HFFc6 (cell line): ENCODE measurements around the gene RNF223. TPM values are rescaled to one million over a fixed set of nuclear protein-coding genes. Genes with fewer than 3 reads are reported as not detected.

ENCODE experiments used
- DNase-seq: peaks from one replicate; pipeline ENCODE4 v3.0.0-alpha.2; 2018
- H3K27ac Mint-ChIP-seq: 2 replicates; pipeline ENCODE4 v1.8.0; 2020; ENCODE audit warnings: mild to moderate bottlenecking, mixed read lengths
- H3K27me3 Mint-ChIP-seq: 2 replicates; pipeline ENCODE4 v1.8.0; 2021; ENCODE audit warnings: mild to moderate bottlenecking, moderate library complexity, mixed read lengths; ENCODE audit not compliant: insufficient read depth
- H3K36me3 Mint-ChIP-seq: 2 replicates; pipeline ENCODE4 v1.8.0; 2021; ENCODE audit warnings: low read depth, mixed read lengths
- H3K4me1 Mint-ChIP-seq: 2 replicates; pipeline ENCODE4 v1.8.0; 2020; ENCODE audit warnings: low read depth, mixed read lengths
- H3K4me3 Mint-ChIP-seq: 2 replicates; pipeline ENCODE4 v1.8.0; 2020; ENCODE audit warnings: mild to moderate bottlenecking, moderate library complexity, mixed read lengths
- H3K9me3 Mint-ChIP-seq: 2 replicates; pipeline ENCODE4 v1.8.0; 2020; ENCODE audit warnings: mild to moderate bottlenecking, mixed read lengths
- CTCF ChIP-seq: fragments of 200-600 bp; sonication (generic); IDR thresholded peaks from 2 replicates; pipeline ENCODE4 v1.5.0; 2021; ENCODE audit warnings: antibody characterized with exemption, mild to moderate bottlenecking
- total RNA-seq, 6 experiments: library from RNA; stranded (reverse); fragmentation: NEBNext Ultra II Directional; extraction: Animal tissue kit (Norgen Biotek cat#: 25700); gene quantifications; 2 replicates in 1 of 6; 3 replicates in 5 of 6; pipeline ENCODE4 v1.2.3, GENCODE V29; 2021

RNF223 gene
- total RNA-seq, 6 experiments from 2014 or later, result not detected

DNA sequence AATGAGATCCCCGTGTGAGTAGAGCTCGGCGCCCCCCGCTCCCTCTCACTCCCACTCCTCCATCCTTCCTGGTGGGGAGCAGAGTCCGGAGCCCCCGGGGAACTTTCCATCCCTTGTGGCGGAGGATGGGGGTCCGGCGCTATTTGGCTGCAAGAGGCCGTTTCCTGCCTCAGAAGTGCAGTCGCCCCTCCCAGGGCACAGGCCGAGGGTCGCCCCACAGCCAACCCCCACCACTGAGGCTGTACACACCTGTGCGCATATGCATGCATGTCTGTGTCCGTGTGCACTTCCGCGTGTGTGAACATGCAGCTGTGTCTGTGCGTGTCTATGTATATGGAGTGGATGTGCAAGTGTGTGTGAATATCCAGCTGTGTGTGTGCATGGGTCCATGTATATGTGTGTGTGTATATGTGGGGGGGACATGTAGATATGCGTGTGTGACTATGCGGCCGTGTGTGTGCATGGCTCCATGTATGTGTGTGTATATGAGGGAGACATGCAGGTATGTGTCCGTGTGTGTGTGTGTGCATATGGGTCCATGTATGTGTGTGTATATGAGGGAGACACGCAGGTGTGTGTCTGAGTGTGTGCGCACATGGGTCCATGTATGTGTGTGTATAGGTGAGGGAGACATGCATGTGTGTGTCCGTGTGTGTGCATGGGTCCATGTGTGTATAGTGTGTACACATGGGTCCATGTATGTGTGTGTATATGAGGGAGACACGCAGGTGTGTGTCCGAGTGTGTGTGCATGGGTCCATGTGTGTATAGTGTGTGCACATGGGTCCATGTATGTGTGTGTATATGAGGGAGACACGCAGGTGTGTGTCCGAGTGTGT is 21.9 kb downstream of the RNF223 start:
- Mint-ChIP-seq H3K27ac (no peak overlapping the region), H3K4me1 (no peaks in the 10 kb centered on the region), H3K4me3 (no peak overlapping the region), H3K27me3 (peaks cover 11% of the 10 kb centered on the region), H3K9me3 (no peaks in the 10 kb centered on the region), H3K36me3 (peaks cover 21% of the 10 kb centered on the region)
- TF ChIP-seq CTCF, result no peak
- DNase-seq, result no peak

DNA sequence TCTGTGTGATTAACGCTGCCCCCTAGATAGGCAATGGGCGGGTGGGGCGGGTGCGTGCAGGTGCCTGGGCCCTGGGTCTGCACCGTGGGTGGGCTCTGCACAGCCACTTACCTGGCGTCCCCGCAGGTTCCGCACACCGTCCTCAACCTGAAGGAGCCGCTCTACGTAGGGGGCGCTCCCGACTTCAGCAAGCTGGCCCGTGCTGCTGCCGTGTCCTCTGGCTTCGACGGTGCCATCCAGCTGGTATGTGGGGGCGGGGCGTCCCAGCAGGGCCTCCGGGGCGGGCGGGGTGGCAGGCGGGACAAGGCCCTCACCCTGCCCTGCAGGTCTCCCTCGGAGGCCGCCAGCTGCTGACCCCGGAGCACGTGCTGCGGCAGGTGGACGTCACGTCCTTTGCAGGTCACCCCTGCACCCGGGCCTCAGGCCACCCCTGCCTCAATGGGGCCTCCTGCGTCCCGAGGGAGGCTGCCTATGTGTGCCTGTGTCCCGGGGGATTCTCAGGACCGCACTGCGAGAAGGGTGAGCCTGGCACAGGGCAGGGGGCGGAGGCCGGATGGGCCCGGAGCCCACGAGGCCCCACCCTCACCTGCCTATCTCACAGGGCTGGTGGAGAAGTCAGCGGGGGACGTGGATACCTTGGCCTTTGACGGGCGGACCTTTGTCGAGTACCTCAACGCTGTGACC is 22.8 kb downstream of the RNF223 start:
- no peaks in the 10 kb centered on the region for H3K4me1 Mint-ChIP-seq
- peaks cover 10% of the 10 kb centered on the region for H3K27me3 Mint-ChIP-seq
- no peak for TF ChIP-seq CTCF
- no peak overlapping the region for H3K4me3 Mint-ChIP-seq
- H3K36me3 Mint-ChIP-seq, result peaks cover 24% of the 10 kb centered on the region
- no peak for DNase-seq
- no peak overlapping the region for H3K27ac Mint-ChIP-seq
- H3K9me3 Mint-ChIP-seq, result no peaks in the 10 kb centered on the region

DNA sequence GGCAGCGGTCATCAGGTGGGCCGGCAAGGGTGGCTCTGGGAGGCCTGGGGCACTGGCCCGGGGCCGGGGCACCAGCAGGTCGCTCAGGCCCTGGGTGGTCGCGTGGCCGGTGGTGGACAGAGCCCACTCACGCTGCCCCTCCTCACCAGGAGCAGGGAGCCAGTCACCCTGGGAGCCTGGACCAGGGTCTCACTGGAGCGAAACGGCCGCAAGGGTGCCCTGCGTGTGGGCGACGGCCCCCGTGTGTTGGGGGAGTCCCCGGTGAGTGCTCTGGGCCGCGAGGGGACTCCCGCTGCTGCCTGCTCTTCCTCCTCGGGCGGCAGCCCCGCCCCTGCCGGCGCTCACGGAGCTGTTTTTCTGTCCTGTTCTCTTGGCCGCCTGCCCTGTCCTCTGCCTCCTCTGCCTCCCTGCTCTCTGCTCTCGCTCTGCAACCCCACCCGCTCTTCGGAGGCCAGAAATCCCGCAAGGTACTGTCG is 23.5 kb downstream of the RNF223 start:
- Mint-ChIP-seq H3K36me3 (peaks cover 24% of the 10 kb centered on the region), H3K27ac (no peak overlapping the region)

DNA sequence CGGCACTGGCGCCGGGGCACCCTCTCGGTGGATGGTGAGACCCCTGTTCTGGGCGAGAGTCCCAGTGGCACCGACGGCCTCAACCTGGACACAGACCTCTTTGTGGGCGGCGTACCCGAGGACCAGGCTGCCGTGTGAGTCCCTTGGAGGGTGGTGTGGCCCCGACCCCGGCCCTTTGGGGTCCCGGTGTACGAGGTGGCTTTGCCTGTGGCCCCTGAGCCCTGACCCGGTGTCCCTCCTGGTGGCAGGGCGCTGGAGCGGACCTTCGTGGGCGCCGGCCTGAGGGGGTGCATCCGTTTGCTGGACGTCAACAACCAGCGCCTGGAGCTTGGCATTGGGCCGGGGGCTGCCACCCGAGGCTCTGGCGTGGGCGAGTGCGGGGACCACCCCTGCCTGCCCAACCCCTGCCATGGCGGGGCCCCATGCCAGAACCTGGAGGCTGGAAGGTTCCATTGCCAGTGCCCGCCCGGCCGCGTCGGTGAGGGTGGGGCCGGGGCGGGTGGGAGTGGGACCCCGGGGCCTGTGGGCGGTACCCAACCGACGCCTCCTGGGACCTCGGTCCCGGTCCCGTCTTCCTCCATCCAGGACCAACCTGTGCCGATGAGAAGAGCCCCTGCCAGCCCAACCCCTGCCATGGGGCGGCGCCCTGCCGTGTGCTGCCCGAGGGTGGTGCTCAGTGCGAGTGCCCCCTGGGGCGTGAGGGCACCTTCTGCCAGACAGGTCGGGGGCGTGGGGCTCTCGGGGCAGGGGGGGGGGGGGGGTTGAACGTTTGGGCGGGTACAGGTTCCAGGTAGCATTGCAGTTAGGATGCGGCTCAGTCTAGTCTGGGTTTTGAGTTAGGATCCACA is 24.6 kb downstream of the RNF223 start:
- TF ChIP-seq CTCF, result no peak
- H3K27ac Mint-ChIP-seq, result no peak overlapping the region
- no peak overlapping the region for H3K4me3 Mint-ChIP-seq
- DNase-seq, result no peak
- no peaks in the 10 kb centered on the region for H3K9me3 Mint-ChIP-seq
- H3K27me3 Mint-ChIP-seq, result peaks cover 7% of the 10 kb centered on the region
- peaks cover 22% of the 10 kb centered on the region for H3K36me3 Mint-ChIP-seq
- H3K4me1 Mint-ChIP-seq, result no peaks in the 10 kb centered on the region

More for the DNA sequence above, 23.5 kb downstream of the RNF223 start:
- DNase-seq, result no peak
- H3K4me3 Mint-ChIP-seq, result no peak overlapping the region
- H3K9me3 Mint-ChIP-seq, result no peaks in the 10 kb centered on the region
- peaks cover 8% of the 10 kb centered on the region for H3K27me3 Mint-ChIP-seq
- no peaks in the 10 kb centered on the region for H3K4me1 Mint-ChIP-seq
- no peak for TF ChIP-seq CTCF

DNA sequence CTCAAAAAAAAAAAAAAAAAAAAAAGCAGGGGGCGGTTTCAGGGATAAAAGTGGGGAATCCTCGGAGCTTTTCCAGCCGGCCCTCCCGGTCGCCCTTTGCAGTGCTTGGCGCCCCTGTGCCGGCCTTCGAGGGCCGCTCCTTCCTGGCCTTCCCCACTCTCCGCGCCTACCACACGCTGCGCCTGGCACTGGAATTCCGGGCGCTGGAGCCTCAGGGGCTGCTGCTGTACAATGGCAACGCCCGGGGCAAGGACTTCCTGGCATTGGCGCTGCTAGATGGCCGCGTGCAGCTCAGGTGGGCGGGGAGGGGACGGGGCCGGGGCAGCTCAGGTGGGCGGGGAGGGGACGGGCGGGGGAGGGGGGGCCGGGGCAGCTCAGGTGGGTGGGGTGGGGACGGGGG is 25.3 kb downstream of the RNF223 start:
- no peak for TF ChIP-seq CTCF
- no peak for DNase-seq
- H3K27ac Mint-ChIP-seq, result no peak overlapping the region
- peaks cover 24% of the 10 kb centered on the region for H3K36me3 Mint-ChIP-seq
- peaks cover 7% of the 10 kb centered on the region for H3K27me3 Mint-ChIP-seq
- no peak overlapping the region for H3K4me3 Mint-ChIP-seq
- no peaks in the 10 kb centered on the region for H3K9me3 Mint-ChIP-seq
- H3K4me1 Mint-ChIP-seq, result no peaks in the 10 kb centered on the region
